ENCODE results near the gene KCNH1. TPM values are rescaled to one million over a fixed set of nuclear protein-coding genes. Genes with fewer than 3 reads are reported as not detected.

Gene KCNH1
- total RNA-seq, 1 donor from 2014 or later: 6.3 TPM

GRCh38 chr1:210722410-210723081 is 411.4 kb downstream of the KCNH1 start:
- no peak for DNase-seq (ENCODE audit: low spot score)
- Mint-ChIP-seq H3K27me3 (ENCODE audit: low read depth) (no peaks in the 10 kb centered on the region), H3K36me3 (ENCODE audit: low read depth) (no peaks in the 10 kb centered on the region), H3K9me3 (ENCODE audit: low read depth) (no peaks in the 10 kb centered on the region), H3K4me1 (ENCODE audit: low read depth) (peaks cover 7% of the 10 kb centered on the region), H3K27ac (ENCODE audit: unreplicated experiment) (no peak overlapping the region), H3K4me3 (ENCODE audit: unreplicated experiment) (no peak overlapping the region)
- TF ChIP-seq CTCF (IDR thresholded peaks at IDR 0.05): no peak

GRCh38 chr1:210715072-210715471 is 418.9 kb downstream of the KCNH1 start:
- TF ChIP-seq CTCF (IDR thresholded peaks at IDR 0.05): no peak
- Mint-ChIP-seq H3K27ac (ENCODE audit: unreplicated experiment) (no peak overlapping the region), H3K36me3 (ENCODE audit: low read depth) (no peaks in the 10 kb centered on the region), H3K4me1 (ENCODE audit: low read depth) (no peaks in the 10 kb centered on the region), H3K27me3 (ENCODE audit: low read depth) (no peaks in the 10 kb centered on the region), H3K4me3 (ENCODE audit: unreplicated experiment) (no peak overlapping the region), H3K9me3 (ENCODE audit: low read depth) (no peaks in the 10 kb centered on the region)
- DNase-seq (ENCODE audit: low spot score): no peak

- H3K27me3 Mint-ChIP-seq (ENCODE audit: low read depth): no peaks in the 10 kb centered on the region
- no peaks in the 10 kb centered on the region for H3K36me3 Mint-ChIP-seq (ENCODE audit: low read depth)
- no peaks in the 10 kb centered on the region for H3K4me1 Mint-ChIP-seq (ENCODE audit: low read depth)
- TF ChIP-seq CTCF (IDR thresholded peaks at IDR 0.05): peak; percentile 50
- DNase-seq (ENCODE audit: low spot score): no peak
- H3K9me3 Mint-ChIP-seq (ENCODE audit: low read depth): no peaks in the 10 kb centered on the region
- no peak overlapping the region for H3K4me3 Mint-ChIP-seq (ENCODE audit: unreplicated experiment)
- H3K27ac Mint-ChIP-seq (ENCODE audit: unreplicated experiment): no peak overlapping the region
Observed at GRCh38 chr1:210711825-210712612, 421.9 kb downstream of the KCNH1 start.

- DNase-seq (ENCODE audit: low spot score): no peak
- Mint-ChIP-seq H3K9me3 (ENCODE audit: low read depth) (no peaks in the 10 kb centered on the region), H3K36me3 (ENCODE audit: low read depth) (no peaks in the 10 kb centered on the region), H3K27me3 (ENCODE audit: low read depth) (no peaks in the 10 kb centered on the region), H3K4me1 (ENCODE audit: low read depth) (no peaks in the 10 kb centered on the region), H3K27ac (ENCODE audit: unreplicated experiment) (no peak overlapping the region), H3K4me3 (ENCODE audit: unreplicated experiment) (no peak overlapping the region)
- TF ChIP-seq CTCF (IDR thresholded peaks at IDR 0.05): no peak
Observed at GRCh38 chr1:210709701-210710100, 424.2 kb downstream of the KCNH1 start.

- no peaks in the 10 kb centered on the region for H3K27me3 Mint-ChIP-seq (ENCODE audit: low read depth)
- no peak for TF ChIP-seq CTCF (IDR thresholded peaks at IDR 0.05)
- H3K27ac Mint-ChIP-seq (ENCODE audit: unreplicated experiment): no peak overlapping the region
- H3K9me3 Mint-ChIP-seq (ENCODE audit: low read depth): no peaks in the 10 kb centered on the region
- no peaks in the 10 kb centered on the region for H3K36me3 Mint-ChIP-seq (ENCODE audit: low read depth)
- no peaks in the 10 kb centered on the region for H3K4me1 Mint-ChIP-seq (ENCODE audit: low read depth)
- DNase-seq (ENCODE audit: low spot score): no peak
- no peak overlapping the region for H3K4me3 Mint-ChIP-seq (ENCODE audit: unreplicated experiment)
Observed at GRCh38 chr1:210707300-210708240, 426.4 kb downstream of the KCNH1 start.
